HepG2 (cell line): ENCODE data around the gene GDF11. TPM values are rescaled to one million over a fixed set of nuclear protein-coding genes. Genes with fewer than 3 reads are reported as not detected.

Experiments
- DPF2 ChIP-seq: sonication (generic); formaldehyde crosslinking; IDR thresholded peaks from 2 replicates; pipeline ENCODE4 v1.4.0; 2020; ENCODE audit warnings: mild to moderate bottlenecking, low read depth, missing genetic modification reagents, borderline replicate concordance
- FOXM1 ChIP-seq: sonication (generic); formaldehyde crosslinking; IDR thresholded peaks from 2 replicates; pipeline ENCODE4 v1.5.0; 2020; ENCODE audit warnings: missing genetic modification reagents
- GATA4 ChIP-seq: sonication (generic); IDR thresholded peaks from 2 replicates; pipeline ENCODE4 v1.6.1; 2016; ENCODE audit warnings: antibody characterized with exemption, low read depth, borderline replicate concordance
- GZF1 ChIP-seq: sonication (generic); formaldehyde crosslinking; IDR thresholded peaks from 2 replicates; pipeline ENCODE4 v1.5.1; 2020; ENCODE audit warnings: mild to moderate bottlenecking, missing genetic modification reagents
- SALL1 ChIP-seq: sonication (generic); formaldehyde crosslinking; IDR thresholded peaks from 2 replicates; pipeline ENCODE4 v1.8.0; 2022; ENCODE audit warnings: mild to moderate bottlenecking, missing genetic modification reagents
- TBX3 ChIP-seq: fragments of 450-650 bp; IDR thresholded peaks from 2 replicates; pipeline ENCODE4 v1.6.1; 2017; ENCODE audit warnings: antibody characterized with exemption, mild to moderate bottlenecking, inconsistent platforms, borderline replicate concordance
- THYN1 ChIP-seq: sonication (generic); formaldehyde crosslinking; IDR thresholded peaks from 2 replicates; pipeline ENCODE4 v1.8.1; 2023; ENCODE audit warnings: low read depth, mild to moderate bottlenecking, moderate library complexity, missing genetic modification reagents, borderline replicate concordance
- ZBTB7B ChIP-seq: sonication (generic); formaldehyde crosslinking; IDR thresholded peaks from 2 replicates; pipeline ENCODE4 v1.4.0; 2020; ENCODE audit warnings: missing genetic modification reagents
- ZNF251 ChIP-seq: sonication (generic); formaldehyde crosslinking; IDR thresholded peaks from 2 replicates; pipeline ENCODE4 v1.9.0; 2021; ENCODE audit warnings: mild to moderate bottlenecking, missing genetic modification reagents
- ZNF282 ChIP-seq: fragments of 450-650 bp; IDR thresholded peaks from 2 replicates; pipeline ENCODE4 v1.6.1; 2018; ENCODE audit not compliant: partially characterized antibody
- ZNF431 ChIP-seq: sonication (generic); formaldehyde crosslinking; IDR thresholded peaks from 2 replicates; pipeline ENCODE4 v1.9.0; 2022; ENCODE audit warnings: missing genetic modification reagents, low read depth, mild to moderate bottlenecking, borderline replicate concordance
- ZNF468 ChIP-seq: sonication (generic); formaldehyde crosslinking; IDR thresholded peaks from 2 replicates; pipeline ENCODE4 v1.8.0; 2022; ENCODE audit warnings: mild to moderate bottlenecking, moderate library complexity, missing genetic modification reagents
- ZNF564 ChIP-seq: sonication (generic); formaldehyde crosslinking; IDR thresholded peaks from 2 replicates; pipeline ENCODE4 v1.8.1; 2023; ENCODE audit warnings: mild to moderate bottlenecking, missing genetic modification reagents
- ZNF577 ChIP-seq: sonication (generic); formaldehyde crosslinking; IDR thresholded peaks from 2 replicates; pipeline ENCODE4 v1.4.0; 2020; ENCODE audit warnings: mild to moderate bottlenecking, low read depth, missing genetic modification reagents, borderline replicate concordance
- ZNF672 ChIP-seq: sonication (generic); formaldehyde crosslinking; IDR thresholded peaks from 2 replicates; pipeline ENCODE4 v1.8.1; 2022; ENCODE audit warnings: missing genetic modification reagents
- polyA plus RNA-seq, 8 experiments: library from polyadenylated mRNA; depleted of rRNA in 3 of 8; stranded (reverse) in 7 of 8; unstranded in 1 of 8; fragments of >200 nt; fragmentation: Illumina TruSeq in 4 of 8; extraction: Trizol in 4 of 8; gene quantifications; 2 replicates each; pipeline versions ENCODE4 v1.2.1 to v1.2.3, GENCODE V29; 2011 to 2016; ENCODE audit warnings: low read depth in 4 of 8, missing spikeins in 1 of 8, mixed read lengths in 1 of 8; ENCODE audit not compliant: insufficient read depth in 1 of 8
- total RNA-seq, 5 experiments: library from RNA; depleted of rRNA; stranded (reverse); fragments of >200 nt; fragmentation: Illumina TruSeq; extraction: Trizol; gene quantifications; 2 replicates each; pipeline ENCODE4 v1.2.3, GENCODE V29; 2016; ENCODE audit warnings: low read depth in 1 of 5
- TF ChIP-seq, protein P1 (sequence below): sonication (generic); formaldehyde crosslinking; IDR thresholded peaks from 2 replicates; pipeline ENCODE4 v1.5.0; 2020; ENCODE audit warnings: mild to moderate bottlenecking, missing genetic modification reagents
- TF ChIP-seq, protein P2 (sequence below), 2 experiments: sonication (generic) in 1 of 2; formaldehyde crosslinking in 1 of 2; IDR thresholded peaks; 2 replicates each; pipeline versions ENCODE4 v1.4.0 to v1.6.1; 2016 to 2020; ENCODE audit warnings: borderline replicate concordance in 1 of 2, low read depth in 1 of 2, mild to moderate bottlenecking in 1 of 2, missing genetic modification reagents in 1 of 2
- TF ChIP-seq, protein P3 (sequence below): sonication (generic); formaldehyde crosslinking; IDR thresholded peaks from 2 replicates; pipeline ENCODE4 v1.8.0; 2022; ENCODE audit warnings: mild to moderate bottlenecking, missing genetic modification reagents
- TF ChIP-seq, protein P4 (sequence below): fragments of 450-650 bp; IDR thresholded peaks from 2 replicates; pipeline ENCODE4 v1.6.1; 2016

The GDF11 gene
- total and polyA plus RNA-seq, 2 of the 13 experiments (the other 11 are each of a cell fraction or from before 2014, with no cell fraction given), result 0.63 to 1.5 TPM

DNA sequence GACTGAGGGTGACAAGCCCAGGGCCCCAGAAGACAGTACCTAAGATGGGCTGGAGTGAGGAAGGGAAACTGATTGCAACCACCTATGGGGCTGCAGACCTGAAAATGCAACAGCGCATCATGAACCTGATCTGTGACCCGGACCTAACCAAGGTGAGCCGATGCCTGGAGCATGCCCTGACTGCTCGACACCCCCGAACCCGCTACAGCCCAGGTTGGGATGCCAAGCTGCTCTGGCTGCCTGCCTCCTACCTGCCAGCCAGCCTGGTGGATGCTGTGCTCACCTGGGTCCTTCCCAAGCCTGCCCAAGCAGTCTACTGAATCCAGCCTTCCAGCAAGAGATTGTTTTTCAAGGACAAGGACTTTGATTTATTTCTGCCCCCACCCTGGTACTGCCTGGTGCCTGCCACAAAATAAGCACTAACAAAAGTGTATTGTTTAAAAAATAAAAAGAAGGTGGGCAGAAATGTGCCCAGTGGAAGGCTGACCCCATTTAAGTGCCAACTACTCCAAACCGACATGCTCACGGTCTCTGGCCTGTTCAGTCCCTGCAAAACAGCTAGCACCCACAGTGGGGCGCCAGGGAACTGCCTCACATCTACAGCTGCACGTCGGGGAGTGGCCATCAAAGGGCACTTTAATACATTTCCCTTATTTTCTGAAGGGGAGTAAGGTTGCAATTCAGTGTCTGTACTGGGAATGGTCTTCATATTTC is 18.5 kb upstream of the GDF11 start (continued):
- TF ChIP-seq ZBTB7B (CRISPR knock-in tag), result no peak
- TF ChIP-seq, protein P1, sequence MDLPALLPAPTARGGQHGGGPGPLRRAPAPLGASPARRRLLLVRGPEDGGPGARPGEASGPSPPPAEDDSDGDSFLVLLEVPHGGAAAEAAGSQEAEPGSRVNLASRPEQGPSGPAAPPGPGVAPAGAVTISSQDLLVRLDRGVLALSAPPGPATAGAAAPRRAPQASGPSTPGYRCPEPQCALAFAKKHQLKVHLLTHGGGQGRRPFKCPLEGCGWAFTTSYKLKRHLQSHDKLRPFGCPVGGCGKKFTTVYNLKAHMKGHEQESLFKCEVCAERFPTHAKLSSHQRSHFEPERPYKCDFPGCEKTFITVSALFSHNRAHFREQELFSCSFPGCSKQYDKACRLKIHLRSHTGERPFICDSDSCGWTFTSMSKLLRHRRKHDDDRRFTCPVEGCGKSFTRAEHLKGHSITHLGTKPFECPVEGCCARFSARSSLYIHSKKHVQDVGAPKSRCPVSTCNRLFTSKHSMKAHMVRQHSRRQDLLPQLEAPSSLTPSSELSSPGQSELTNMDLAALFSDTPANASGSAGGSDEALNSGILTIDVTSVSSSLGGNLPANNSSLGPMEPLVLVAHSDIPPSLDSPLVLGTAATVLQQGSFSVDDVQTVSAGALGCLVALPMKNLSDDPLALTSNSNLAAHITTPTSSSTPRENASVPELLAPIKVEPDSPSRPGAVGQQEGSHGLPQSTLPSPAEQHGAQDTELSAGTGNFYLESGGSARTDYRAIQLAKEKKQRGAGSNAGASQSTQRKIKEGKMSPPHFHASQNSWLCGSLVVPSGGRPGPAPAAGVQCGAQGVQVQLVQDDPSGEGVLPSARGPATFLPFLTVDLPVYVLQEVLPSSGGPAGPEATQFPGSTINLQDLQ (CRISPR knock-in tag), result no peak
- peak; percentile 18; the same call in 1 of the 2 replicates for TF ChIP-seq SALL1
- TF ChIP-seq DPF2, result no peak
- TF ChIP-seq ZNF251 (CRISPR knock-in tag), result no peak
- TF ChIP-seq, protein P2, sequence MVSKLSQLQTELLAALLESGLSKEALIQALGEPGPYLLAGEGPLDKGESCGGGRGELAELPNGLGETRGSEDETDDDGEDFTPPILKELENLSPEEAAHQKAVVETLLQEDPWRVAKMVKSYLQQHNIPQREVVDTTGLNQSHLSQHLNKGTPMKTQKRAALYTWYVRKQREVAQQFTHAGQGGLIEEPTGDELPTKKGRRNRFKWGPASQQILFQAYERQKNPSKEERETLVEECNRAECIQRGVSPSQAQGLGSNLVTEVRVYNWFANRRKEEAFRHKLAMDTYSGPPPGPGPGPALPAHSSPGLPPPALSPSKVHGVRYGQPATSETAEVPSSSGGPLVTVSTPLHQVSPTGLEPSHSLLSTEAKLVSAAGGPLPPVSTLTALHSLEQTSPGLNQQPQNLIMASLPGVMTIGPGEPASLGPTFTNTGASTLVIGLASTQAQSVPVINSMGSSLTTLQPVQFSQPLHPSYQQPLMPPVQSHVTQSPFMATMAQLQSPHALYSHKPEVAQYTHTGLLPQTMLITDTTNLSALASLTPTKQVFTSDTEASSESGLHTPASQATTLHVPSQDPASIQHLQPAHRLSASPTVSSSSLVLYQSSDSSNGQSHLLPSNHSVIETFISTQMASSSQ (IDR thresholded peaks at IDR 0.05; ENCODE audit: low read depth), result no peak
- TF ChIP-seq, protein P2 (CRISPR knock-in tag; IDR thresholded peaks at IDR 0.05; ENCODE audit: borderline replicate concordance), result no peak
- no peak for TF ChIP-seq ZNF577 (CRISPR knock-in tag)
- TF ChIP-seq GATA4, result no peak
- TF ChIP-seq FOXM1 (CRISPR knock-in tag), result no peak
- TF ChIP-seq TBX3, result no peak
- TF ChIP-seq ZNF282, result no peak
- TF ChIP-seq, protein P3, sequence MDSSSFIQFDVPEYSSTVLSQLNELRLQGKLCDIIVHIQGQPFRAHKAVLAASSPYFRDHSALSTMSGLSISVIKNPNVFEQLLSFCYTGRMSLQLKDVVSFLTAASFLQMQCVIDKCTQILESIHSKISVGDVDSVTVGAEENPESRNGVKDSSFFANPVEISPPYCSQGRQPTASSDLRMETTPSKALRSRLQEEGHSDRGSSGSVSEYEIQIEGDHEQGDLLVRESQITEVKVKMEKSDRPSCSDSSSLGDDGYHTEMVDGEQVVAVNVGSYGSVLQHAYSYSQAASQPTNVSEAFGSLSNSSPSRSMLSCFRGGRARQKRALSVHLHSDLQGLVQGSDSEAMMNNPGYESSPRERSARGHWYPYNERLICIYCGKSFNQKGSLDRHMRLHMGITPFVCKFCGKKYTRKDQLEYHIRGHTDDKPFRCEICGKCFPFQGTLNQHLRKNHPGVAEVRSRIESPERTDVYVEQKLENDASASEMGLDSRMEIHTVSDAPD (CRISPR knock-in tag), result no peak
- TF ChIP-seq ZNF431, result no peak
- no peak for TF ChIP-seq ZNF672
- TF ChIP-seq THYN1, result no peak
- TF ChIP-seq GZF1 (CRISPR knock-in tag), result no peak
- TF ChIP-seq, protein P4, sequence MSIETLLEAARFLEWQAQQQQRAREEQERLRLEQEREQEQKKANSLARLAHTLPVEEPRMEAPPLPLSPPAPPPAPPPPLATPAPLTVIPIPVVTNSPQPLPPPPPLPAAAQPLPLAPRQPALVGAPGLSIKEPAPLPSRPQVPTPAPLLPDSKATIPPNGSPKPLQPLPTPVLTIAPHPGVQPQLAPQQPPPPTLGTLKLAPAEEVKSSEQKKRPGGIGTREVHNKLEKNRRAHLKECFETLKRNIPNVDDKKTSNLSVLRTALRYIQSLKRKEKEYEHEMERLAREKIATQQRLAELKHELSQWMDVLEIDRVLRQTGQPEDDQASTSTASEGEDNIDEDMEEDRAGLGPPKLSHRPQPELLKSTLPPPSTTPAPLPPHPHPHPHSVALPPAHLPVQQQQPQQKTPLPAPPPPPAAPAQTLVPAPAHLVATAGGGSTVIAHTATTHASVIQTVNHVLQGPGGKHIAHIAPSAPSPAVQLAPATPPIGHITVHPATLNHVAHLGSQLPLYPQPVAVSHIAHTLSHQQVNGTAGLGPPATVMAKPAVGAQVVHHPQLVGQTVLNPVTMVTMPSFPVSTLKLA, result no peak
- no peak for TF ChIP-seq ZNF468 (CRISPR knock-in tag)
- TF ChIP-seq ZNF564 (CRISPR knock-in tag), result no peak
